ENCODE results near the gene DPF1.

DPF1 gene

DNA sequence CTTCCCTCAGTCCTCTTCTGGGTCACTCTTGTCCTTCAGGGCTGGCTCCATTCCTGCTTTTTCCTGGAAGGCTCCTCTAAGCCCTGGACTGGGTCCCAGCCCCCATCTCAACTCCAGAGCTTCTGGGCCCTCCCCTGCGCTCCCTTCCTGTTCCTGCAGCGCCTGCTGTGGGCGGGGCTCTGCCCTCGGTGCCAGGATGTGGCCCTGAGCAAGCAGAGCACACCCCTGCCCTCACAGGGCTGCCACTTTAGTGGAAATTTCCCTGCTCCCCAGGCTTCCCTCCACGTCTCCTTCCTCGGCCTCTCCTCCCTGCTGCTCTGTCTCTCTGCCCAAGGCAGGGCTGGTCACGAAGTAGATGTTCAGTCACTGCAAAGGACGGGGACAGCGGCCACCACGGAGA, 28.8 kb downstream of the DPF1 start:
- H3K27me3 ChIP-seq = no peaks in the 10 kb centered on the region
- peaks cover 14 to 25% (median 18%) of the 10 kb centered on the region in 10 experiments for H3K4me1 ChIP-seq
- H3K4me2 ChIP-seq = no peak overlapping the region
- peaks cover 0 to 50% (median 8%) of the 10 kb centered on the region in 11 experiments; a peak in 9 of 22 replicates for H3K36me3 ChIP-seq
- no peak overlapping the region for H3K27ac ChIP-seq
- no peak overlapping the region for H3K9ac ChIP-seq
- TF ChIP-seq Cebpa-rat (IDR thresholded peaks at IDR 0.05) = no peak
- H4K20me1 ChIP-seq = no peaks in the 10 kb centered on the region
- no peaks in the 10 kb centered on the region for H3K9me3 ChIP-seq (replicated peaks in 1 of 11)
- H3K4me3 ChIP-seq = no peak overlapping the region

DNA sequence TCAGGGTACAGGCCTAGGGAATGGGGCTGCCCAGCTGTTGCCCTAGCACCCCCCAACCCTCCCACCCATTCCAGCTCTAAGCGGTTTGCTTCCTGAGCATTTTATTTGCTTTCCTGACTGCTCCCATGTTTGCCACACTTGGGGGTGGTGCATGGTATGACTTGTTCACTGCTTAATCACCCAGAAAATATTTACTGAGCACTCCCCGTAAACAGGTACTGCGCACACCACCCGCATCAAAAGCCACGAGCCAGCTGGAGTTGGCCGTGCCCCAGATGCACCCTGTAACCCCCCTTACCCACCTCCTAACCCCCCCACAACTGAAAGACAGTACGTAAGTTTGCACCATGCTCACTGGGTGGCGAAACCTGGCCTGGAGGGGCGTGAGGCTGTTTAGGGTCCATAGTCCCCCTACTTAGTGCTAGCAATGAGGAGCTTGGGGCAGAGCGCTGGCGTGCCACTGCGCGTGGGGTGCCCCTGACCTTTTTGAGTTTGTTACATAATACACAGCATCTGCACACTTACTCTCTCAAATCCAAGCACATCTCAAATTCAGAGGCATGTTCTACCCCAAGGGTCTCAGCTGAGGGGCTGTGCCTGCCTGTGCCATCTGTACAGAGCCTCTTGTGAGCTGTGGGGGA, 29.8 kb downstream of the DPF1 start:
- peaks cover 0 to 46% (median 8%) of the 10 kb centered on the region in 11 experiments; a peak in 9 of 22 replicates for H3K36me3 ChIP-seq
- no peak overlapping the region for H3K9ac ChIP-seq
- H3K9me3 ChIP-seq (replicated peaks in 1 of 11) = no peaks in the 10 kb centered on the region
- H3K4me1 ChIP-seq = peaks cover 24 to 32% (median 26%) of the 10 kb centered on the region in 10 experiments
- peaks cover 0 to 4% (median 0%) of the 10 kb centered on the region in 11 experiments; a peak in 1 of 22 replicates for H4K20me1 ChIP-seq
- H3K27ac ChIP-seq = no peak overlapping the region
- no peak for TF ChIP-seq Cebpa-rat (IDR thresholded peaks at IDR 0.05)
- H3K27me3 ChIP-seq = no peaks in the 10 kb centered on the region
- H3K4me2 ChIP-seq = no peak overlapping the region
- H3K4me3 ChIP-seq = no peak overlapping the region

DNA sequence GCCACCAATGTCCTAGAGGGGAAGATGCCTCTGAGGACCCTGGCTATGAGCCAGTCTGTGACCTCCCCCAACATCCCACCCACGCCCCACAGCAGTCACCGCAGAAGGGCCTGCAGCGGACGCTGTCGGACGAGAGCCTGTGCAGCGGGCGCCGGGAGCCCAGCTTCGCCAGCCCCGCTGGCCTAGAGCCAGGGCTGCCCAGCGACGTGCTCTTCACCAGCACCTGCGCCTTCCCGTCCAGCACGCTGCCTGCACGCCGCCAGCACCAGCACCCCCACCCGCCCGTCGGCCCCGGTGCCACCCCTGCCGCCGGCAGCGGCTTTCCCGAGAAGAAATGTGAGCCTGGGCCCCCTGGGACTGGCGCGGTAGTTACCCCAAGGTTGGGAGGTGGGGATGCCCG, 30.6 kb downstream of the DPF1 start:
- Histone ChIP-seq H3K27me3 (no peaks in the 10 kb centered on the region), H3K9ac (no peak overlapping the region; a peak in 1 of 22 replicates), H3K9me3 (replicated peaks in 1 of 11) (no peaks in the 10 kb centered on the region), H4K20me1 (peaks cover 0 to 4% (median 0%) of the 10 kb centered on the region in 11 experiments; a peak in 1 of 22 replicates), H3K4me3 (no peak overlapping the region), H3K36me3 (peaks cover 0 to 40% (median 8%) of the 10 kb centered on the region in 11 experiments; a peak in 9 of 22 replicates), H3K4me1 (peaks cover 24 to 40% (median 29%) of the 10 kb centered on the region in 10 experiments), H3K27ac (no peak overlapping the region), H3K4me2 (peak overlapping the region in 2 of 11 experiments; percentile 44 to 64; a peak in 3 of 22 replicates)
- no peak for TF ChIP-seq Cebpa-rat (IDR thresholded peaks at IDR 0.05)

DNA sequence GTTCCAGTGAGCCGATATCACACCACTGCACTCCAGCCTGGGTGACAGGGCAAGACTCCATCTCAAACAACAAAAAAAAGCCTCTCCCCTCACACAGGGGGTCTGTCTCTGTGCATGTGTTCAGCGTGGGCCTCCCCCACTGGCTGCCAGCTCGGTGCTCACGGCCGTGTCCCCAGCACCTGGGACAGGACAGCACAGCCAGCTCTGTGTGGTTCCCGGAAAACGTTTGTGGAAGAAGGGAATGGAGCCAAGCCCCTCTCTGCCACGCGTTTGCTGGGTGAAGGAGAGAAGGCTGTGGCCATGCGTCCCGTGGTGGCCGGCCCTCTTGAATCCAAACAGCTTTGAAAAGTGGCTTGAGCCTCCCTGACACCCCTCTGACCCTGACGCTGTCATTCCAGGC, 32.3 kb downstream of the DPF1 start:
- no peak overlapping the region for H3K4me3 ChIP-seq
- H3K4me2 ChIP-seq = peak overlapping the region in 2 of 11 experiments; percentile 53 to 64; a peak in 3 of 22 replicates
- peaks cover 0 to 4% (median 0%) of the 10 kb centered on the region in 11 experiments; a peak in 1 of 22 replicates for H4K20me1 ChIP-seq
- H3K9me3 ChIP-seq (replicated peaks in 1 of 11) = no peaks in the 10 kb centered on the region
- no peak overlapping the region for H3K9ac ChIP-seq
- H3K4me1 ChIP-seq = peaks cover 24 to 41% (median 31%) of the 10 kb centered on the region in 10 experiments
- no peak for TF ChIP-seq Cebpa-rat (IDR thresholded peaks at IDR 0.05)
- no peak overlapping the region for H3K27ac ChIP-seq
- H3K27me3 ChIP-seq = no peaks in the 10 kb centered on the region
- peaks cover 0 to 32% (median 7%) of the 10 kb centered on the region in 11 experiments; a peak in 9 of 22 replicates for H3K36me3 ChIP-seq

GRCh38 chr19:38190793-38191192, 33.2 kb downstream of the DPF1 start:
- Histone ChIP-seq H3K4me1 (peaks cover 24 to 44% (median 32%) of the 10 kb centered on the region in 10 experiments), H3K9me3 (replicated peaks in 1 of 11) (no peaks in the 10 kb centered on the region), H3K27me3 (no peaks in the 10 kb centered on the region), H3K9ac (peak overlapping the region in 1 of 11 experiments; percentile 54; a peak in 1 of 22 replicates), H3K36me3 (peaks cover 0 to 23% (median 7%) of the 10 kb centered on the region in 11 experiments; a peak in 9 of 22 replicates), H3K4me2 (peak overlapping the region in 3 of 11 experiments; percentile 43 to 75 (median 68); a peak in 5 of 22 replicates), H3K27ac (no peak overlapping the region), H3K4me3 (no peak overlapping the region), H4K20me1 (peaks cover 0 to 4% (median 0%) of the 10 kb centered on the region in 11 experiments; a peak in 1 of 22 replicates)
- TF ChIP-seq Cebpa-rat (IDR thresholded peaks at IDR 0.05) = no peak

- peaks cover 0 to 4% (median 0%) of the 10 kb centered on the region in 11 experiments; a peak in 1 of 22 replicates for H4K20me1 ChIP-seq
- no peaks in the 10 kb centered on the region for H3K27me3 ChIP-seq
- peaks cover 24 to 51% (median 38%) of the 10 kb centered on the region in 10 experiments for H3K4me1 ChIP-seq
- 0 out of 22 replicates have a peak overlapping the region, but pooled peaks of 1 of the 11 experiments have one; percentile 10 for H3K27ac ChIP-seq
- H3K4me2 ChIP-seq = peak overlapping the region; percentile 4 to 75 (median 44); a peak in 18 of 22 replicates
- H3K36me3 ChIP-seq = peaks cover 0 to 25% (median 5%) of the 10 kb centered on the region in 11 experiments; a peak in 10 of 22 replicates
- no peaks in the 10 kb centered on the region for H3K9me3 ChIP-seq (replicated peaks in 1 of 11)
- no peak overlapping the region for H3K4me3 ChIP-seq
- no peak for TF ChIP-seq Cebpa-rat (IDR thresholded peaks at IDR 0.05)
- peak overlapping the region in 2 of 11 experiments; percentile 51 to 54; a peak in 2 of 22 replicates for H3K9ac ChIP-seq
Measured at GRCh38 chr19:38190061-38190460, 34.0 kb downstream of the DPF1 start.

- no peaks in the 10 kb centered on the region for H3K27me3 ChIP-seq
- H3K9me3 ChIP-seq (replicated peaks in 1 of 11) = peaks cover 6 to 11% (median 8%) of the 10 kb centered on the region in 11 experiments
- H3K36me3 ChIP-seq = peaks cover 15 to 38% (median 24%) of the 10 kb centered on the region in 11 experiments
- H3K9ac ChIP-seq = no peak overlapping the region
- H3K27ac ChIP-seq = no peak overlapping the region
- TF ChIP-seq Cebpa-rat (IDR thresholded peaks at IDR 0.05) = no peak
- peaks cover 0 to 4% (median 0%) of the 10 kb centered on the region in 11 experiments; a peak in 1 of 22 replicates for H4K20me1 ChIP-seq
- H3K4me2 ChIP-seq = peak overlapping the region in 6 of 11 experiments; percentile 11 to 37 (median 28); a peak in 7 of 22 replicates
- peaks cover 11 to 44% (median 32%) of the 10 kb centered on the region in 10 experiments for H3K4me1 ChIP-seq
- no peak overlapping the region for H3K4me3 ChIP-seq
Measured at GRCh38 chr19:38185562-38185961, 38.5 kb downstream of the DPF1 start.

DNA sequence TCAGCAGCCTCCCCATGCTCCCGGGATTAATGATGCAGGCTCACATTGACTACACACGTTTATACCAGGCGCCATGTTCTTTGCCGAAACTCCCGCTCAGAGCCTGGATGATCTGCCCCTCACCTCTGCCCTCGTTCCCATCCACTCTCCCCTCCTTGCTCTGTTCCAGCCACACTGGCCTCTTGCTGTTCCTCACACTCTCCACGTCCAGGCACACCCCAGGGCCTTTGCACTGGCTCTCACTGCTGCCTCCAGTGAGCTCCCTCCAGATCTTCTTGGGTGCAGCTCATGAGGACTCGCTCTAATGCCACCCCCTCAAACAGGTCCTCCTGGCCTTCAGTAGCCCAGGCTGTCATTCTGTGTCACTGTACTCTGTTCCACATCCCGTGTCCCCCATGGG, 39.2 kb downstream of the DPF1 start:
- no peak overlapping the region for H3K9ac ChIP-seq
- TF ChIP-seq Cebpa-rat (IDR thresholded peaks at IDR 0.05) = no peak
- peaks cover 0 to under 1% (median 0%) of the 10 kb centered on the region in 11 experiments; a peak in 1 of 22 replicates for H4K20me1 ChIP-seq
- peaks cover 3 to 37% (median 26%) of the 10 kb centered on the region in 10 experiments for H3K4me1 ChIP-seq
- peaks cover 22 to 46% (median 31%) of the 10 kb centered on the region in 11 experiments for H3K36me3 ChIP-seq
- no peak overlapping the region for H3K27ac ChIP-seq
- peak overlapping the region in 5 of 11 experiments; percentile 2 to 37 (median 20); a peak in 1 of 22 replicates for H3K4me2 ChIP-seq
- peaks cover 14 to 19% (median 16%) of the 10 kb centered on the region in 11 experiments for H3K9me3 ChIP-seq (replicated peaks in 1 of 11)
- H3K4me3 ChIP-seq = no peak overlapping the region
- no peaks in the 10 kb centered on the region for H3K27me3 ChIP-seq

DNA sequence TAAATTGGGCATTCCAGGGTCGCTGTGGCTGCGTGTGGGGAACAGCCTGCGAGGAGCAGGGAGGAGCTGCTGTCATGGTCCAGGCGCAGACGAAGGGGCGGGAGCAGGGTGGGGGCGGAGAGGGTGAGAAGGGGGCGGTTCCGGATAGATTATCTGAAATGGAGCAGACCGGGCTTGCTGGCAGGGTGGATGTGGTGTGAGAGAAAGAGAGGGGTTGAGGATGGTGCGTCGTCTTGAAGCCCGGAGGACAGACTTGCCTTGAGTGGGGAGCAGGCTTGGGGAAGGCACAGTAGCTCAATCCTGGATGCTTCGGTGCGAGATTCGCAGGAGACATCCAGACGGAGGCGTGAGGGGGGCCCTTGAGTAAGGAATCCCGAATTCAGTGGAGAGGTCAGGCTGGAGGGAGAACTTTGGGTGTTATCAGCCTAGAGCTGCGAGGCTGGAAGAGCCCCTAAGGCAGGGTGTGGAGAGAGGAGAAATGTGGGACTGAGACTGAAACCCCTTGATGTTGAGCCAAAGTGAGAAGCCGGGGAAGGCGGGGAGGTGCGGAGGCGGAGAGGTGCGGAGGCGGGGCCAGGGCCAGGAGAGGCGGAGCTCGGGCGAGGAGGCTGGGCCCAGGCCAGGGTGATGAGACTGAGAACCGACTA, 40.6 kb downstream of the DPF1 start:
- TF ChIP-seq Cebpa-rat (IDR thresholded peaks at IDR 0.05) = no peak
- H3K4me1 ChIP-seq = peaks cover 0 to 25% (median 18%) of the 10 kb centered on the region in 10 experiments; a peak in 14 of 20 replicates
- H3K9ac ChIP-seq = no peak overlapping the region
- no peaks in the 10 kb centered on the region for H3K27me3 ChIP-seq
- no peaks in the 10 kb centered on the region for H4K20me1 ChIP-seq
- no peak overlapping the region for H3K4me2 ChIP-seq
- no peak overlapping the region for H3K27ac ChIP-seq
- peaks cover 22 to 55% (median 41%) of the 10 kb centered on the region in 11 experiments for H3K36me3 ChIP-seq
- H3K4me3 ChIP-seq = no peak overlapping the region
- peaks cover 20 to 30% (median 26%) of the 10 kb centered on the region in 11 experiments for H3K9me3 ChIP-seq (replicated peaks in 1 of 11)

Data from BLaER1 treated with 17β-estradiol and CSF1 and Interleukin-3, amounts not matched to agents 10 nM and 100 nM (cell line).